NCI-H510A treated with DMSO at 0.1 percent for 48 hours (cell line): ENCODE results near the gene BRD3.

ENCODE experiments used
- DNase-seq: peaks from one replicate; lab custom pipeline; 2025; lab: John Stamatoyannopoulos, UW

Gene BRD3

GRCh38 chr9:134066913-134067851 is 644 bp downstream of the BRD3 start:
- DNase-seq: no peak

GRCh38 chr9:134066526-134066912 is 1.3 kb downstream of the BRD3 start:
- DNase-seq: no peak

- no peak for DNase-seq
These were observed 2.0 kb downstream of the BRD3 start for GRCh38 chr9:134065612-134066419.

GRCh38 chr9:134064711-134065110 is 3.1 kb downstream of the BRD3 start:
- DNase-seq: no peak

- DNase-seq: no peak
These were observed 4.0 kb downstream of the BRD3 start for GRCh38 chr9:134063571-134064450.

GRCh38 chr9:134063088-134063570 is 4.7 kb downstream of the BRD3 start:
- DNase-seq: no peak

GRCh38 chr9:134062461-134063087 is 5.3 kb downstream of the BRD3 start:
- no peak for DNase-seq

- DNase-seq: no peak
These were observed 6.0 kb downstream of the BRD3 start for GRCh38 chr9:134061688-134062371.

- DNase-seq: no peak
These were observed 6.7 kb downstream of the BRD3 start for GRCh38 chr9:134061019-134061687.

- DNase-seq: no peak
These were observed 7.3 kb downstream of the BRD3 start for GRCh38 chr9:134060546-134060945.

GRCh38 chr9:134059661-134060395 is 8.0 kb downstream of the BRD3 start:
- DNase-seq: no peak

GRCh38 chr9:134059188-134059641 is 8.6 kb downstream of the BRD3 start:
- DNase-seq: no peak

- no peak for DNase-seq
These were observed 9.1 kb downstream of the BRD3 start for GRCh38 chr9:134058716-134059115.

- no peak for DNase-seq
These were observed 9.8 kb downstream of the BRD3 start for GRCh38 chr9:134057751-134058701.

- DNase-seq: no peak
These were observed 10.5 kb downstream of the BRD3 start for GRCh38 chr9:134057307-134057657.

- no peak for DNase-seq
These were observed 11.1 kb downstream of the BRD3 start for GRCh38 chr9:134056483-134057306.

GRCh38 chr9:134055981-134056461 is 11.8 kb downstream of the BRD3 start:
- no peak for DNase-seq
